Psoas muscle (tissue), 8 donors: ENCODE data around the gene RNH1. TPM values are rescaled to one million over a fixed set of nuclear protein-coding genes. Genes with fewer than 3 reads are reported as not detected.
A peak's percentile ranks its signal among the peaks of the same experiment; 100 is the strongest.

Experiments used
- ATAC-seq, 4 donors: fragments of 200-7000 bp; cut with Tn5 transposase; one replicate each; pipeline ENCODE4 v1.9.1; 2020; ENCODE audit warnings: moderate library complexity in 3 of 4, mild to moderate bottlenecking in 2 of 4
- DNase-seq, 2 donors: peaks; one replicate each; pipeline ENCODE4 v3.0.0-alpha.2; 2020
- H3K27ac ChIP-seq: fragments of 200-600 bp; one replicate; pipeline ENCODE4 v1.8.0; 2022
- H3K27me3 ChIP-seq, 3 donors: fragments of 200-600 bp in 1 of 3; one replicate each; pipeline versions ENCODE4 v1.6.1 to v1.8.0; 2013 to 2022; ENCODE audit warnings: low read length in 2 of 3, mild to moderate bottlenecking in 2 of 3, moderate library complexity in 1 of 3; ENCODE audit not compliant: insufficient read depth in 3 of 3
- H3K36me3 ChIP-seq, 2 donors: fragments of 200-600 bp in 1 of 2; one replicate each; pipeline versions ENCODE4 v1.6.1 to v1.8.0; 2013 to 2022; ENCODE audit warnings: low read depth in 1 of 2, mild to moderate bottlenecking in 1 of 2, moderate library complexity in 1 of 2; ENCODE audit not compliant: insufficient read depth in 1 of 2
- H3K4me1 ChIP-seq: fragments of 200-600 bp; one replicate; pipeline ENCODE4 v1.8.0; 2022
- H3K4me3 ChIP-seq: fragments of 200-600 bp; one replicate; pipeline ENCODE4 v1.8.0; 2022; ENCODE audit warnings: mild to moderate bottlenecking
- H3K9me3 ChIP-seq: fragments of 200-600 bp; one replicate; pipeline ENCODE4 v1.8.0; 2022
- WGBS, 3 donors: extraction: QIAGEN DNeasy Blood & Tissue Kit; methylation state at CpG; one replicate each; pipeline versions ENCODE4 v1.1.6 to v1.1.7; 2013; 5-methylcytosine and 5-hydroxymethylcytosine counted together
- intact Hi-C, 2 donors: fragments of 100-400 bp; cut with DNase I; formaldehyde crosslinking; loops; one replicate each; pipeline versions ENCODE4 v1.11.0 to v1.14.2; 2022
- polyA plus RNA-seq, 3 donors: library from polyadenylated mRNA; stranded (reverse); fragments of 200-250 nt; gene quantifications; one replicate each; pipeline ENCODE4 v1.2.3, GENCODE V29; 2013
- total RNA-seq, 4 donors: library from RNA; stranded (reverse); fragmentation: NEBNext Ultra II Directional in 2 of 4; extraction: Animal tissue kit (Norgen Biotek cat#: 25700) in 2 of 4; gene quantifications; one replicate each; pipeline versions ENCODE4 v1.2.1 to v1.2.4, GENCODE V29; 2021 to 2023
- TF ChIP-seq, protein P1 (sequence below): fragments of 200-600 bp; IDR thresholded peaks from one replicate; pipeline ENCODE4 v1.8.0; 2022; ENCODE audit warnings: antibody characterized with exemption
- donor health status: healthy with polysubstance abuse.
- donor health status: DM: no; HTN: no; CAD: no; lungs with moderate emphysema.
- donor health status: Bipolar disorder and iron deficiency.
- donor health status: healthy.
- donor health status: DM: yes; HTN: yes; CAD: no.
- donor health status: DM: no; HTN: no; CAD: no.
- donor health status: DM: no; HTN: no; CAD: no.
- donor health status: DM: yes; HTN: yes; CAD: no.

The RNH1 gene
- total and polyA plus RNA-seq, 7 donors = 103 to 181 (median 106) TPM

DNA sequence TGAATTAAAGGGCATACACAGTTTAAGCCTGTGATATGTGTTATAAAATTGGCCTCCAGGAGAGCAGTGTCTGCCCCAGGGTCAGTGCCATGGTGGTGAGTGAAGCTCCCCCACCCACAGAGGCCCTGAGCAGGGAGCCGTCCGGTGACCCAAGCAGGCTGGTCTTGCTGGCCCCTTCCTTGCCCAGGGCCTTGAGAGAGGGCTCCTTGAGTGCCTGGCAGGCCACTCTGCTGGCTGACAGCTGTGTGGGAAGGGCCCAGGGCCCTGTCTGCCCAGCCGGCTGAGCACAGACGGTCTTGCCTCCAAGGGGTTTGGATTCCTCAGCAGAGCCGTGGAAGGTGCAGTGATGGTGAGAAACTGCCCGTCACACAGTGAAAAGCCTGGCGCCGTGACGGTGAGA, 31.1 kb downstream of the RNH1 start:
- Histone ChIP-seq H3K27ac (no peak overlapping the region), H3K36me3 (peaks cover 0 to 6% of the 10 kb centered on the region in 2 donors), H3K4me3 (no peak overlapping the region), H3K4me1 (no peaks in the 10 kb centered on the region), H3K9me3 (no peaks in the 10 kb centered on the region), H3K27me3 (no peaks in the 10 kb centered on the region)
- TF ChIP-seq, protein P1, sequence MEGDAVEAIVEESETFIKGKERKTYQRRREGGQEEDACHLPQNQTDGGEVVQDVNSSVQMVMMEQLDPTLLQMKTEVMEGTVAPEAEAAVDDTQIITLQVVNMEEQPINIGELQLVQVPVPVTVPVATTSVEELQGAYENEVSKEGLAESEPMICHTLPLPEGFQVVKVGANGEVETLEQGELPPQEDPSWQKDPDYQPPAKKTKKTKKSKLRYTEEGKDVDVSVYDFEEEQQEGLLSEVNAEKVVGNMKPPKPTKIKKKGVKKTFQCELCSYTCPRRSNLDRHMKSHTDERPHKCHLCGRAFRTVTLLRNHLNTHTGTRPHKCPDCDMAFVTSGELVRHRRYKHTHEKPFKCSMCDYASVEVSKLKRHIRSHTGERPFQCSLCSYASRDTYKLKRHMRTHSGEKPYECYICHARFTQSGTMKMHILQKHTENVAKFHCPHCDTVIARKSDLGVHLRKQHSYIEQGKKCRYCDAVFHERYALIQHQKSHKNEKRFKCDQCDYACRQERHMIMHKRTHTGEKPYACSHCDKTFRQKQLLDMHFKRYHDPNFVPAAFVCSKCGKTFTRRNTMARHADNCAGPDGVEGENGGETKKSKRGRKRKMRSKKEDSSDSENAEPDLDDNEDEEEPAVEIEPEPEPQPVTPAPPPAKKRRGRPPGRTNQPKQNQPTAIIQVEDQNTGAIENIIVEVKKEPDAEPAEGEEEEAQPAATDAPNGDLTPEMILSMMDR = no peak
- intact Hi-C loops = no loop called here
- DNase-seq (no peak), ATAC-seq (no peak)
- WGBS, 3 donors = 81 to 90% (median 88%) methylated on average over 9 of the region's 9 CpGs

DNA sequence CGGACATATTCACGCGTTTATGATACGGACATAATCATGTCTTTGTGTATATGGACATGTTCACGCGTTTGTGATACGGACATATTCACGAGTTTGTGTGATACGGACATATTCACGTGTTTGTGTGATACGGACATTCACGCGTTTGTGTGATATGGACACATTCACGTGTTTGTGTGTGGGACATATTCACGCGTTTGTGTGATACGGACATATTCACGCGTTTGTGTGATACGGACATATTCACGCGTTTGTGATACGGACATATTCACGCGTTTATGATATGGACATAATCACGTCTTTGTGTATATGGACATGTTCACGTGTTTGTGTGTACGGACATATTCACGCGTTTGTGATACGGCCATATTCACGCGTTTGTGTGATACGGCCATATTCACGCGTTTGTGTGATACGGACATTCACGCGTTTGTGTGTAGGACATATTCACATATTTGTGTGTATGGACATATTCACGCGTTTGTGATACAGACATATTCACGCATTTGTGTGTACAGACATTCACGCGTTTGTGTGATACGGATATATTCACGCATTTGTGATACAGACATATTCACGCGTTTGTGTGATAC, 32.0 kb downstream of the RNH1 start:
- H3K27ac ChIP-seq = no peak overlapping the region
- peak in 1 of 2 donors; percentile 26 for DNase-seq
- 96 to 98% (median 98%) methylated on average over 48 of the region's 48 CpGs for WGBS, 3 donors
- H3K36me3 ChIP-seq = peaks cover 0 to 6% of the 10 kb centered on the region in 2 donors
- H3K4me3 ChIP-seq = no peak overlapping the region
- H3K4me1 ChIP-seq = peaks cover 2% of the 10 kb centered on the region
- no peaks in the 10 kb centered on the region for H3K9me3 ChIP-seq
- intact Hi-C loops = no loop called here
- TF ChIP-seq, protein P1 = no peak
- H3K27me3 ChIP-seq = no peaks in the 10 kb centered on the region
- ATAC-seq = no peak

DNA sequence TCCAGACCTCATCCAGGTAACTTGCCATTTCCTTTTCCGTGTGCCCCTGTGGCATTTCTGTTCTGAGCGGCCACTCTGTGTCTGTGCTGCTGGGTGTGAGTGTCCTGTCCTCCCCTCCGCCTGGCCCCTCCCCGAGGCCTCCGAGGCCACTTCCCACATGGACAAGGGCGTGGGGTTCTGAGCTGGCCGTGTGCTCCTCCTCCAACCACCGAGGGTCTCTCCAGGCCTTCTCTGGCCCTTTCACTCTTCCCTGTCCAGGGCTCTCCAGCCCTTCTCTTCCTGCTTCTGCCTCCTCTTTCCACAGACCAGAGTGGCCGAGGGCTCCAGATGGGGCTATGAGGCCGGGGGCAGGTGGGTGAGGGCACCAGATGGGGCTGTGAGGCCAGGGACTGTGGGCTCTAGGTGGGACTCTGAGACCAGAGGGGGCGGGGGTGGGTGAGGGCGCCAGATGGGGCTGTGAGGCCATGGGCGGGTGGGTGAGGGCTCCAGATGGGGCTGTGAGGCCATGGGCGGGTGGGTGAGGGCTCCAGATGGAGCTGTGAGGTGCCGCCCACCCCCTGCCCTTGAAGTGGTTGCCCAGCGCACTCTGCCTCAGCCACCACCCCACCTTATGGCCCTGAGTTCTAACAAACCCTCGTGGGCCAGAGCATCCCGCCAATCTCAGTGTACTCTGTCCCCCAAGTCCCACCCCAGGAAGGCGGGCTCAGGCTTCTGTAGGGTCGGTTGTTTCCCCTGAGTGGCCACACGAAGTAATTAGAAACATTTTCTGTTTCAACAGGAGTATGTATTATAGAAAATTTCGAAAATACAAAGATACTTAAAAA, 32.9 kb downstream of the RNH1 start:
- H3K27me3 ChIP-seq = no peaks in the 10 kb centered on the region
- WGBS, 3 donors = 88 to 91% (median 89%) methylated on average over 18 to 22 of the region's 22 CpGs
- TF ChIP-seq, protein P1 = no peak
- H3K9me3 ChIP-seq = no peaks in the 10 kb centered on the region
- intact Hi-C loops = no loop called here
- H3K36me3 ChIP-seq = peaks cover 0 to 6% of the 10 kb centered on the region in 2 donors
- peak in 1 of 2 donors; percentile 20 for DNase-seq
- H3K27ac ChIP-seq = no peak overlapping the region
- peaks cover 9% of the 10 kb centered on the region for H3K4me1 ChIP-seq
- no peak overlapping the region for H3K4me3 ChIP-seq
- no peak for ATAC-seq

DNA sequence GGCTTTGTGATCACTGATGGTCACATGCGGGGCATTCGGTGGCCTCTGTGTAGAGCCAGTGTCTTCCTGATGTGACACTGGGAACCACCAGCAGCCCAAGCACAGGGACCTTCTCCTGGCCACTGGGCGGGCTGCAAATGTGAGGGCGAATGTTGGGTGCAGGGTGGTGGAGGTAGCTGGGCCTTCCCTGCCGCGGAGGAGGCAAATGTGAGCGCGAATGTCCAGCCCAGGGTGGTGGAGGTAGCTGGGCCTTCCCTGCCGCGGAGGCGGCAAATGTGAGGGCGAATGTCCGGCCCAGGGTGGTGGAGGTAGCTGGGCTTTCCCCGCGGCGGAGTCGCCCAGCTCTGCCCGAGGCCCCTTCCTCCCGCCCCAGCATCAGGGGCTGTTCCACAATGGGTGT, 33.6 kb downstream of the RNH1 start:
- Histone ChIP-seq H3K36me3 (no peaks in the 10 kb centered on the region), H3K27ac (no peak overlapping the region), H3K9me3 (no peaks in the 10 kb centered on the region), H3K4me1 (peaks cover 9% of the 10 kb centered on the region), H3K27me3 (no peaks in the 10 kb centered on the region), H3K4me3 (no peak overlapping the region)
- intact Hi-C loops = no loop called here
- TF ChIP-seq, protein P1 = no peak
- no peak for ATAC-seq
- peak in 1 of 2 donors; percentile 25 for DNase-seq
- WGBS, 3 donors = 94 to 98% (median 97%) methylated on average over 19 of the region's 19 CpGs
